Measurements from ENCODE around the gene ACVR1B.
A peak's percentile ranks its signal among the peaks of the same experiment; 100 is the strongest.

ACVR1B gene

GRCh38 chr12:51951199-51951842, at the start of gene ACVR1B:
TSS of gene ACVR1B (plus strand) at chr12:51951699. CDS start at chr12:51951744, 45 bp downstream.
- peak; percentile 79 for DNase-seq (ENCODE audit: low spot score)

- DNase-seq (ENCODE audit: low spot score) = no peak
These were observed 49.6 kb upstream of the ACVR1B start for GRCh38 chr12:51901881-51902280.

- DNase-seq (ENCODE audit: low spot score) = no peak
These were observed 46.5 kb upstream of the ACVR1B start for GRCh38 chr12:51904951-51905470.

- no peak for DNase-seq (ENCODE audit: low spot score)
These were observed 45.7 kb upstream of the ACVR1B start for GRCh38 chr12:51905471-51906429.

- DNase-seq (ENCODE audit: low spot score) = no peak
These were observed 44.9 kb upstream of the ACVR1B start for GRCh38 chr12:51906430-51907082.

- DNase-seq (ENCODE audit: low spot score) = no peak
These were observed 44.2 kb upstream of the ACVR1B start, which contains the start of gene ACVRL1 for GRCh38 chr12:51907083-51907855. TSS of gene ACVRL1 (plus strand) at chr12:51907504. CDS start at chr12:51912475, 4,971 bp downstream.

GRCh38 chr12:51907856-51908425, 43.6 kb upstream of the ACVR1B start:
- no peak for DNase-seq (ENCODE audit: low spot score)

- DNase-seq (ENCODE audit: low spot score) = no peak
These were observed 42.5 kb upstream of the ACVR1B start for GRCh38 chr12:51908876-51909592.

GRCh38 chr12:51910168-51910567, 41.3 kb upstream of the ACVR1B start:
- DNase-seq (ENCODE audit: low spot score) = no peak

GRCh38 chr12:51910691-51911090, 40.8 kb upstream of the ACVR1B start:
- DNase-seq (ENCODE audit: low spot score) = no peak

- no peak for DNase-seq (ENCODE audit: low spot score)
These were observed 40.2 kb upstream of the ACVR1B start for GRCh38 chr12:51911307-51911706.

GRCh38 chr12:51911788-51912711, 39.4 kb upstream of the ACVR1B start:
- DNase-seq (ENCODE audit: low spot score) = no peak

GRCh38 chr12:51913071-51914033, 38.1 kb upstream of the ACVR1B start:
- no peak for DNase-seq (ENCODE audit: low spot score)

- DNase-seq (ENCODE audit: low spot score) = no peak
These were observed 37.2 kb upstream of the ACVR1B start for GRCh38 chr12:51914034-51914923.

GRCh38 chr12:51915003-51915625, 36.4 kb upstream of the ACVR1B start:
- no peak for DNase-seq (ENCODE audit: low spot score)

GRCh38 chr12:51915951-51916350, 35.5 kb upstream of the ACVR1B start:
- no peak for DNase-seq (ENCODE audit: low spot score)

All from pons (tissue), 1 donor.